GM21360 (cell line): ENCODE measurements around the gene EIF4G1.

Source experiments
- ATAC-seq: cut with Tn5 transposase; IDR thresholded peaks from one replicate; pipeline ENCODE4 v1.9.1; 2021; ENCODE audit warnings: mild to moderate bottlenecking, moderate library complexity; ENCODE audit not compliant: unreplicated experiment

Gene EIF4G1

DNA sequence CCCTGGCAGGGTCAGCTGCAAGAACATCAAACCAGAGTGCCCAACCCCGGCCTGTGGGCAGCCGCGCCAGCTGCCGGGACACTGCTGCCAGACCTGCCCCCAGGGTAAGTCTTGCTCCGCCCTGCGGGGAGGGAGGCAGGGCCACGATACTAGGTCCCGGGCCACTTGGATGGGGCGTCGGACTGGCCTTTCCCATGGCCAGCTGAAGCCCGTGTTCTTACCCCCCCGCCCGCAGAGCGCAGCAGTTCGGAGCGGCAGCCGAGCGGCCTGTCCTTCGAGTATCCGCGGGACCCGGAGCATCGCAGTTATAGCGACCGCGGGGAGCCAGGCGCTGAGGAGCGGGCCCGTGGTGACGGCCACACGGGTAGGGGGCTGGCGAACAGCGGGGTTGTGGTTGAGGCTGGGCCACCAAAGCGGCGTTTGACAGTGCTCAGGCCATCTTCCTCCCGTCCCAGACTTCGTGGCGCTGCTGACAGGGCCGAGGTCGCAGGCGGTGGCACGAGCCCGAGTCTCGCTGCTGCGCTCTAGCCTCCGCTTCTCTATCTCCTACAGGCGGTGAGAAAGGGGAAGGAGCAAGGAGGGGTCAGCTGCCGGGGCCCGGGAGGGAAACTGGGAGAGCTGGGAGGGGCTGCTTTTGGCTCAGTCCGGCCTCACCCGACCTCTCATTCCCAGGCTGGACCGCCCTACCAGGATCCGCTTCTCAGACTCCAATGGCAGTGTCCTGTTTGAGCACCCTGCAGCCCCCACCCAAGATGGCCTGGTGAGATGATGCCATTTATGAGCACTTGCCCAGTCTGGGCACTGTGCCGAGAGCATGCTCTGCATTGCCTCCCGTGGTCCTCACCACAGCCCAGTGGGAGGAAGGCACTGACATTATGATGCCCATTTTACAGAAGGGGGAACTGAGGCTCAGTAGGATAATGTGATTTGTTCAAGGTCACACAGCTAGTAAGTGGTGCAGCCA lies 67.1 kb downstream of the EIF4G1 start:
- ATAC-seq, result no peak

DNA sequence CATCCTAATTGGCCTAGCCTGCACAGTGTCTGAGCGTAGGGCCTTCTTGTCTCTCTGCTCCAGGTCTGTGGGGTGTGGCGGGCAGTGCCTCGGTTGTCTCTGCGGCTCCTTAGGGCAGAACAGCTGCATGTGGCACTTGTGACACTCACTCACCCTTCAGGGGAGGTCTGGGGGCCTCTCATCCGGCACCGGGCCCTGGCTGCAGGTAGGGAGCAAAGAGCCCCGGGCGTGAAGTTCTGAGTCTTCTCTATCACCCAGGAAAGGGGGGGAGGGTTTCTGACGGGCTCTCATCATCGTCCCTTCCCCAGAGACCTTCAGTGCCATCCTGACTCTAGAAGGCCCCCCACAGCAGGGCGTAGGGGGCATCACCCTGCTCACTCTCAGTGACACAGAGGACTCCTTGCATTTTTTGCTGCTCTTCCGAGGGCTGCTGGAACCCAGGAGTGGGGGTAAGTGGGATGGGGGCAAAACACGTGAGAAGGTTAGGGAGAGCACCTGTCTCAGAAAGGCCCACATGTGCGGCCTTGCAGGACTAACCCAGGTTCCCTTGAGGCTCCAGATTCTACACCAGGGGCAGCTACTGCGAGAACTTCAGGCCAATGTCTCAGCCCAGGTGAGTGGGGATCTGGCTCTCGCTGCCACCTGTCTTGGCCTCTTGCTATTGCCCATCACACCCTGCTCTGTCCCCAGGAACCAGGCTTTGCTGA lies 68.1 kb downstream of the EIF4G1 start:
- no peak for ATAC-seq

DNA sequence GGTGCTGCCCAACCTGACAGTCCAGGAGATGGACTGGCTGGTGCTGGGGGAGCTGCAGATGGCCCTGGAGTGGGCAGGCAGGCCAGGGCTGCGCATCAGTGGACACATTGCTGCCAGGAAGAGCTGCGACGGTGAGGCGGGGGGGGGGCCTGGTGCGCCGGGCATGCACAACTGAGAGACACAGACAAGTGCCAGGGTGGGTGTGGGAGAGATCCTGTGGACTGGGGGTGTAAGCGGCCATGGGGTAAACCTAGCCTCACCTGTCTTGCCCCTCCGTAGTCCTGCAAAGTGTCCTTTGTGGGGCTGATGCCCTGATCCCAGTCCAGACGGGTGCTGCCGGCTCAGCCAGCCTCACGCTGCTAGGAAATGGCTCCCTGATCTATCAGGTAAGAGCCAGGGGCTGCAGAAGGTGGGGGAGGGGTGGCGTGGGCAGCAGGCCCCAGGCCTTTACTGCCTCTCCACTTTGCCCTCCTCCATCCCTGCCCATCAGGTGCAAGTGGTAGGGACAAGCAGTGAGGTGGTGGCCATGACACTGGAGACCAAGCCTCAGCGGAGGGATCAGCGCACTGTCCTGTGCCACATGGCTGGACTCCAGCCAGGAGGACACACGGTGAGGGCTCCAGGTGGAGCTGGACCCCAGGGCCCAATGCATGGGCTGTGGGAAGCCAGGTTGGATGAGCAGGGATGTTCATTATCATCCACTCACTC lies 68.8 kb downstream of the EIF4G1 start:
- no peak for ATAC-seq

DNA sequence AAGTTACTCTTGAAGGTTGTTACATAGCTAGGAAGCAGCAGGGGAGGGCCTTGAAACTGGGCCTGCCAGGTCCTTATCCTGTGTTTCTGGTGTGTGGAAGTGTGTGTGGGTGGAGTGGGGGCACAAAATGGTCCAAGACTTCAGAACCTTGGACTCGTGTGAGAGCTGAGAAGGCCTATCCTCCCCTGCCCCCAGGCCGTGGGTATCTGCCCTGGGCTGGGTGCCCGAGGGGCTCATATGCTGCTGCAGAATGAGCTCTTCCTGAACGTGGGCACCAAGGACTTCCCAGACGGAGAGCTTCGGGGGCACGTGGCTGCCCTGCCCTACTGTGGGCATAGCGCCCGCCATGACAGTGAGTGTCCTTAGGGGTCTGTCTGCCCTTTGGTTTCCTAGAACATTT lies 69.9 kb downstream of the EIF4G1 start:
- ATAC-seq, result no peak
